HK-2 (cell line): Measurements from ENCODE around the gene MBD4.

Experiments
- DNase-seq: peaks from one replicate; pipeline ENCODE4 v3.0.0-alpha.2; 2018; ENCODE audit not compliant: unreplicated experiment

MBD4 gene

GRCh38 chr3:129463094-129463493 lies 23.3 kb upstream of the MBD4 start:
- DNase-seq, result no peak

- no peak for DNase-seq
Measured at GRCh38 chr3:129462361-129462968, 22.7 kb upstream of the MBD4 start.

- no peak for DNase-seq
Measured at GRCh38 chr3:129461461-129462146, 21.9 kb upstream of the MBD4 start.

GRCh38 chr3:129461022-129461421 lies 21.3 kb upstream of the MBD4 start:
- no peak for DNase-seq

- DNase-seq, result no peak
Measured at GRCh38 chr3:129460572-129460971, 20.8 kb upstream of the MBD4 start.

GRCh38 chr3:129460155-129460554 lies 20.4 kb upstream of the MBD4 start:
- DNase-seq, result no peak

- DNase-seq, result no peak
Measured at GRCh38 chr3:129453732-129454131, 14.0 kb upstream of the MBD4 start.

GRCh38 chr3:129449279-129450115 lies 9.7 kb upstream of the MBD4 start:
- DNase-seq, result no peak

GRCh38 chr3:129448186-129448895 lies 8.6 kb upstream of the MBD4 start:
- DNase-seq, result no peak

GRCh38 chr3:129446926-129447325 lies 7.2 kb upstream of the MBD4 start:
- DNase-seq, result no peak

- DNase-seq, result no peak
Measured at GRCh38 chr3:129445471-129445870, 5.7 kb upstream of the MBD4 start.

GRCh38 chr3:129442947-129443346 lies 3.2 kb upstream of the MBD4 start:
- DNase-seq, result no peak

GRCh38 chr3:129442486-129442885 lies 2.7 kb upstream of the MBD4 start:
- no peak for DNase-seq

- no peak for DNase-seq
Measured at GRCh38 chr3:129441782-129442181, 2.0 kb upstream of the MBD4 start.

- no peak for DNase-seq
Measured at GRCh38 chr3:129441215-129441614, 1.5 kb upstream of the MBD4 start.

GRCh38 chr3:129440618-129441190 lies 956 bp upstream of the MBD4 start:
- no peak for DNase-seq

- DNase-seq, result no peak
Measured at GRCh38 chr3:129439226-129439816, 427 bp downstream of the MBD4 start.

- no peak for DNase-seq
Measured at GRCh38 chr3:129435367-129435766, 4.4 kb downstream of the MBD4 start.

GRCh38 chr3:129434140-129434539 lies 5.6 kb downstream of the MBD4 start:
- DNase-seq, result no peak

GRCh38 chr3:129433565-129433964 lies 6.2 kb downstream of the MBD4 start:
- DNase-seq, result no peak

GRCh38 chr3:129432671-129433070 lies 7.1 kb downstream of the MBD4 start:
- DNase-seq, result peak; percentile 24
